Stimulated activated naive CD4-positive, alpha-beta T cell treated with Interleukin-2 at 50 U/mL for 16 hours (primary cell): Measurements from ENCODE around the gene TYW3.

Experiments used
- DNase-seq: peaks from one replicate; lab custom pipeline; 2025; lab: John Stamatoyannopoulos, UW

The TYW3 gene

GRCh38 chr1:74732960-74733603 is at the start of gene TYW3, which contains the start of gene CRYZ:
TSS of gene TYW3 (plus strand) at chr1:74733152. CDS start at chr1:74733245, 93 bp downstream.
TSS of gene CRYZ (minus strand) at chr1:74733050. CDS start at chr1:74724821, 8,229 bp downstream.
- peak; percentile 85 for DNase-seq

- no peak for DNase-seq
These were observed 49.3 kb upstream of the TYW3 start for GRCh38 chr1:74683656-74684055.

- DNase-seq = no peak
These were observed 48.7 kb upstream of the TYW3 start for GRCh38 chr1:74684301-74684700.

- no peak for DNase-seq
These were observed 46.0 kb upstream of the TYW3 start for GRCh38 chr1:74686928-74687327.

- DNase-seq = no peak
These were observed 43.2 kb upstream of the TYW3 start for GRCh38 chr1:74689621-74690363.

- DNase-seq = no peak
These were observed 42.6 kb upstream of the TYW3 start for GRCh38 chr1:74690364-74690696.

GRCh38 chr1:74690909-74691308 is 42.0 kb upstream of the TYW3 start:
- DNase-seq = no peak

GRCh38 chr1:74693473-74693872 is 39.5 kb upstream of the TYW3 start:
- no peak for DNase-seq

- no peak for DNase-seq
These were observed 35.1 kb upstream of the TYW3 start for GRCh38 chr1:74697832-74698231.

GRCh38 chr1:74699331-74699730 is 33.6 kb upstream of the TYW3 start:
- DNase-seq = no peak

GRCh38 chr1:74703386-74704182 is 29.4 kb upstream of the TYW3 start:
- no peak for DNase-seq

GRCh38 chr1:74712881-74713280 is 20.1 kb upstream of the TYW3 start:
- DNase-seq = no peak

- no peak for DNase-seq
These were observed 19.1 kb upstream of the TYW3 start for GRCh38 chr1:74713849-74714248.

- no peak for DNase-seq
These were observed 18.3 kb upstream of the TYW3 start for GRCh38 chr1:74714429-74715235.

- no peak for DNase-seq
These were observed 17.8 kb upstream of the TYW3 start for GRCh38 chr1:74715236-74715502.

- DNase-seq = no peak
These were observed 17.1 kb upstream of the TYW3 start for GRCh38 chr1:74715806-74716205.

- DNase-seq = no peak
These were observed 16.1 kb upstream of the TYW3 start for GRCh38 chr1:74716822-74717221.

GRCh38 chr1:74717626-74718025 is 15.3 kb upstream of the TYW3 start:
- no peak for DNase-seq

GRCh38 chr1:74726063-74726462 is 6.9 kb upstream of the TYW3 start:
- DNase-seq = no peak

GRCh38 chr1:74728736-74729135 is 4.2 kb upstream of the TYW3 start:
- no peak for DNase-seq

- no peak for DNase-seq
These were observed 3.0 kb upstream of the TYW3 start for GRCh38 chr1:74729741-74730478.
